HG02981 (cell line): Measurements from ENCODE around the gene IL4I1.

Experiments
- ATAC-seq: cut with Tn5 transposase; IDR thresholded peaks from one replicate; pipeline ENCODE4 v1.9.1; 2021; ENCODE audit warnings: mild to moderate bottlenecking, moderate library complexity; ENCODE audit not compliant: unreplicated experiment

IL4I1 gene

DNA sequence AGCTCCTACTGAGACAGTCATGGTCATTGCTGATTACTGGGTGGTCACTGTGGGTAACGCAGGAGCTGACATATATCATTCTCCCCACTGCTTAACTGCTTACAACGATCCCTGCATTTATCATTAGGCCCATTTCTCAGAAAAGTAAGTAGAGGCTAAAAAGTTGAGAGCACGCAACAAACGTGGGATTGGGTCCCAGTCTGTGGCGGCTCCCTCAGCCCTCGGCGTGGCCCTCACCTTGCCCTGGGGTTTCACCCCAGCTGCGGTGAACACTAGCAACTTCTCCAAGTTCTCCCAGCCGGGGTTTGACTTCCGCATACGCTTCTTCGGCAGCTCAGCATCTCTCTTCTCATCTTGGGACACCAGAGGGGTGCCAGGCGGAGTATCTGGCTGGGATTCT, 31.8 kb downstream of the IL4I1 start:
- ATAC-seq = no peak

DNA sequence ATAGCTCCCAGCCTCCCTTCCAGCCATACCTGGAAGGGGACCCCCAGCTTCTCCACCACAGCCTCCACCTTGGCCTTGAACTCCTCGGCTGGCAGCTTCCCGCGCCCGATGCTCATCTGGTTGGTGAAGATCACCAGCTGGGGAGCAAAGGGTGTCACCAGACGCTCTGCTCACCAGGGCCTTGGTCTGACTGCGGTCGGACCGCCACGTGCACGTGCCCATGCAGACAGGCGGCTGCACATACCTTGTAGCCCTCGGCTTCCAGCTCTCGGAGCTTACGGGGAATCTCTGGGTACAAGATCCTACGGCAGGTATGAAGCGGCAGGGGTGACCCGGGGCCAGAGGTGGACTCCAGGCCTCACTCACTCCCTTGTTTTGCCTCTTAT, 32.8 kb downstream of the IL4I1 start:
- ATAC-seq = no peak

GRCh38 chr19:49863254-49863934, 33.3 kb downstream of the IL4I1 start:
- no peak for ATAC-seq

- ATAC-seq = no peak
Measured at GRCh38 chr19:49862391-49863253, 34.1 kb downstream of the IL4I1 start.

- no peak for ATAC-seq
Measured at GRCh38 chr19:49861541-49862378, 34.9 kb downstream of the IL4I1 start.

DNA sequence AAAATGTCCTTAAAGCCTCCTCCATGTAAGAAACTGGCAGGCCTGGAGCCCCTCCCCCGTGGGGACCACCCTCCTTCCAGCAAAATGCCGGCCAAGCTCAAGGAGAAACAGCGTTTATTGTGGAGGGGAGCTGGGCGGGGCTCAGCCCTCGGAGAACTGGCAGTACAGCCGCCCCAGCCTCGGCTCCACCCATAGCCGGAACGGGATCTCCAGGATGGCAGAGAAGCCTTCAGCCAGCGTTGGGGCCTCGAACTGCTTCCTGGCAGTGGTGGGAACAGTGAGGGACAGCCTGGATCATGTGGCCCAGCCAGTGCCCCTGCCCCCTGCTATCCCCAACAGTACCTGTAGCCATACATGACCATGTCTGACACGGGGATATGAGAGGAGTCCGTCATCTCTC, 35.6 kb downstream of the IL4I1 start:
- no peak for ATAC-seq

DNA sequence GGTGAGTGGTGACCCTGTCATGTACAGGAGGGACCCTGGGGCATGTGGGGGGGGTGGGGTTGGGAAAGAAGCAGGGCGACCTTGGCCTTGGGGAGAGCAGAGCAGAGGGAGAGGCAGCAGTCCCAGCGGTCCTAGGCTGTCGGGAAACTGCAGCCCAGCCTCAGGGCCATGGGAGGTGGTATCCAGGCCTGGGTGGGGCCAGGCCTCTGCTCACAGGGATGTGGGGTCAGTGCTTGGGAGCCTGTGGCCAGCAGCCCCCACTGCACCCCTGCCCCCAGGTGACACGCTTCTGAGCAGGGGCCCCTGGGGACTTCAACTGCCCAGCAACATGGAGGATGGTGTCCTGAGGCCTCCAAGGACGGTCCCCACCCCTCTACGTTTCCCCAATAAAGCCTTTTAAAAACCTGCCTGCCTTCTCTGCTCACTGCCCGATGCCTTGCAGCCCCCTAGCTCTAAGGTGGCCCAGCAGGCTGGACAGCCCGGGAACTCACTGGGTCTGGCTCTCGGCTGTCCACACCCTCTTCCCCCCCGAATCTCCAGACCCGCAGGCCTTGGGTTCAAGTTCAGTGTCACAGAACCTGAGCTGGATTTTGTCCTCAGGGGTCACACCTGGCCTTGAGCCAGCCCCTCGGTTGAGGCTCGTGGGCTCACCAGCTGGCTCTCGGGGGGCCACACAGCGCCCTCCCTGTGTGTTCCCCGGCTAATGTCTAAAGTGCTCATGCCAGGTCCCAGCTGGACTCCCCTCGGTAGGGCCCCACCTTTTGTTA, 36.2 kb downstream of the IL4I1 start:
- ATAC-seq = no peak

GRCh38 chr19:49859682-49860335, 36.9 kb downstream of the IL4I1 start:
- no peak for ATAC-seq

DNA sequence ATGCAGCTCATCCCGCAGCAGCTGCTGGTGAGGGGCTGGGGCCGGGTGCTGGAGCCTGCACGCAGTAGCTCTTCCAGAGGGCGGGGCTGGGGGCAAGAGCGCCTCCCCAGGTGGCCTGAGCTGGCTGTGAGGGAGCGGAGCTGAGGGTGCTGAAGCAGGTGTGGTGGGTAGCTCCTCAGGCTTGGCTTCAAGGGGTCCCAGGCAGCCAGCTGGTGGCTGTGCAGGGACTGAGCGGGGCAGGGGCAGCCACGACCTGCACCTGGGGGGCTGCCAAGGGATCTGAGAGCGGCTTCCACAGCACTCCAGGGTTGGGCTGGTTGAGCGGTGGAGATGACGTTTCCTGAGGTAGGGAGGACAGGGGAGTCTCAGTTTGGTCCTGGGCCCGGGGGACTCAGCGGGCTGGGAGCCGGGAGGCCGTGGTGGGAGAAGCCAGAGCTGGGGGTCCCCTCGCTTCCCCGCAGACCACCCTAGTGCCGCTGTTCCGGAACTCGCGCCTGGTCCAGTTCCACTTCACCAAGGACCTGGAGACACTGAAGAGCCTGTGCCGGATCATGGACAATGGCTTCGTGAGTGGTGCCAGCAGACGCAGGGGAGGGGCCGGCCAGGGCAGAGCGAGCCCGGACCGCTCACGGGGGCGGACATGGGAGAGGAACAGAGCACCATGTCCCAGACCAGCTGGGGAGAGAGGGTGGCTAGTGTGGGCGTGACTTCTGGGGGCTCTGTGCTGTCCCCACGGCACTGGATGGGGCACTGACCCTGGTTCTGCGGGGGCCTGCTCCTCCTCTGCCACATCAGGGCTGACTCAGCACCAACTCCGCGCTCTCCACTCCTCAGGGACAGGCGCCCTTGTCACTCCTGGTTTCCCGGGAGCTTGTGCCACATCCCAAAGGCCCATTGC, 38.4 kb downstream of the IL4I1 start:
- ATAC-seq = no peak

- ATAC-seq = no peak
Measured at GRCh38 chr19:49857838-49858087, 38.9 kb downstream of the IL4I1 start.

- no peak for ATAC-seq
Measured at GRCh38 chr19:49857061-49857837, 39.4 kb downstream of the IL4I1 start.

GRCh38 chr19:49856574-49857021, 40.1 kb downstream of the IL4I1 start:
- ATAC-seq = no peak

GRCh38 chr19:49855676-49856573, 40.8 kb downstream of the IL4I1 start:
- no peak for ATAC-seq

DNA sequence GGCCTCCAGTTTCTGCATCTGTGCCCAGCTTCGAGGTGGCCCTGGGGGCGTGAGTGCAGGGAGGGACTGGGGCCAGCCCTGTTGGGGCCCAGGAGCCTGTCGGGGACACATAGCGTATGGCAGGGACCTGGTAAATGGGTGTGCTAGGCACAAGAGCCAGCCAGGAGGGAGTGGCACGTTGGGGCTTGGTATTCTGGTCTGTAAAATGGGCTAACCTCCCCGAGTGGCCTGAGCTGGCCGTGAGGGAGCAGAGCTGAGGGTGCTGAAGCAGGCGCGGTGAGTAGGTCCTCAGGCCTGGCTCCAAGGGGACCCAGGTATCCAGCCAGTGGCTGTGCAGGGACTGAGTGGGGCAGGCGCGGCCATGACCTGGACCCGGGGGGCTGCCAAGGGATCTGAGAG, 41.4 kb downstream of the IL4I1 start:
- ATAC-seq = no peak

- ATAC-seq = no peak
Measured at GRCh38 chr19:49854378-49855263, 42.1 kb downstream of the IL4I1 start.

GRCh38 chr19:49853852-49854377, 42.8 kb downstream of the IL4I1 start:
- no peak for ATAC-seq
